Measurements from ENCODE around the gene KAZN. TPM values are rescaled to one million over a fixed set of nuclear protein-coding genes. Genes with fewer than 3 reads are reported as not detected.
A peak's percentile ranks its signal among the peaks of the same experiment; 100 is the strongest.

KAZN gene
- total RNA-seq, 1 donor from 2014 or later = 5.7 TPM

GRCh38 chr1:14600405-14601112, 2.1 kb downstream of the KAZN start:
- TF ChIP-seq CTCF (conservative IDR thresholded peaks at IDR 0.05; ENCODE audit: low read depth, low read length) = no peak
- no peak for DNase-seq (ENCODE audit: low read depth)
- peak overlapping the region; percentile 67 for H3K4me3 ChIP-seq (ENCODE audit: low read depth, low read length)

- no peak for TF ChIP-seq CTCF (conservative IDR thresholded peaks at IDR 0.05; ENCODE audit: low read depth, low read length)
- peak; percentile 52 for DNase-seq (ENCODE audit: low read depth)
- peak overlapping the region; percentile 35 for H3K4me3 ChIP-seq (ENCODE audit: low read depth, low read length)
These were observed 3.7 kb downstream of the KAZN start for GRCh38 chr1:14602136-14602535.

GRCh38 chr1:14603645-14604044, 5.2 kb downstream of the KAZN start:
- TF ChIP-seq CTCF (conservative IDR thresholded peaks at IDR 0.05; ENCODE audit: low read depth, low read length) = no peak
- no peak overlapping the region for H3K4me3 ChIP-seq (ENCODE audit: low read depth, low read length)
- DNase-seq (ENCODE audit: low read depth) = no peak

- no peak overlapping the region for H3K4me3 ChIP-seq (ENCODE audit: low read depth, low read length)
- no peak for DNase-seq (ENCODE audit: low read depth)
- TF ChIP-seq CTCF (conservative IDR thresholded peaks at IDR 0.05; ENCODE audit: low read depth, low read length) = no peak
These were observed 5.9 kb downstream of the KAZN start for GRCh38 chr1:14604414-14604813.

GRCh38 chr1:14605945-14606344, 7.5 kb downstream of the KAZN start:
- H3K4me3 ChIP-seq (ENCODE audit: low read depth, low read length) = no peak overlapping the region
- DNase-seq (ENCODE audit: low read depth) = peak; percentile 48
- TF ChIP-seq CTCF (conservative IDR thresholded peaks at IDR 0.05; ENCODE audit: low read depth, low read length) = no peak

- no peak overlapping the region for H3K4me3 ChIP-seq (ENCODE audit: low read depth, low read length)
- DNase-seq (ENCODE audit: low read depth) = no peak
- peak; percentile 69 for TF ChIP-seq CTCF (conservative IDR thresholded peaks at IDR 0.05; ENCODE audit: low read depth, low read length)
These were observed 8.1 kb downstream of the KAZN start for GRCh38 chr1:14606632-14607031.

GRCh38 chr1:14607295-14607694, 8.8 kb downstream of the KAZN start:
- TF ChIP-seq CTCF (conservative IDR thresholded peaks at IDR 0.05; ENCODE audit: low read depth, low read length) = no peak
- DNase-seq (ENCODE audit: low read depth) = no peak
- no peak overlapping the region for H3K4me3 ChIP-seq (ENCODE audit: low read depth, low read length)

Data from epithelial cell of proximal tubule (primary cell).